ENCODE results near the gene CRIP1. TPM values are rescaled to one million over a fixed set of nuclear protein-coding genes. Genes with fewer than 3 reads are reported as not detected.

CRIP1 gene
- total and polyA plus RNA-seq, 2 experiments from 2014 or later, result 0.80 to 8.4 TPM

- no peak for TF ChIP-seq ZNF462 (CRISPR knock-in tag; IDR thresholded peaks at IDR 0.05)
- no peak for TF ChIP-seq EZH2phosphoT487 (IDR thresholded peaks at IDR 0.05; ENCODE audit: unreplicated experiment)
These were observed 31.5 kb upstream of the CRIP1 start (continued) for GRCh38 chr14:105455086-105455640.

- peaks cover 6% of the 10 kb centered on the region for H3K27me3 Mint-ChIP-seq (ENCODE audit: insufficient read depth, low read depth, poor library complexity)
- H3K4me1 ChIP-seq (ENCODE audit: insufficient read depth), result no peaks in the 10 kb centered on the region
- DNase-seq (ENCODE audit: low spot score) (no peak), ATAC-seq (no peak)
- no peak overlapping the region for H3K27ac Mint-ChIP-seq
- no peaks in the 10 kb centered on the region for H3K79me2 ChIP-seq (replicated peaks; ENCODE audit: insufficient read depth)
- H3K9me2 ChIP-seq (ENCODE audit: insufficient read depth), result no peaks in the 10 kb centered on the region
- H2AFZ ChIP-seq, result no peak overlapping the region
- no peak overlapping the region for H3K4me2 ChIP-seq
- no peak overlapping the region for H3K27ac ChIP-seq (ENCODE audit: low read depth)
- no peaks in the 10 kb centered on the region for H3K4me1 Mint-ChIP-seq
- no peaks in the 10 kb centered on the region for H3K9me3 Mint-ChIP-seq
- peaks cover 4% of the 10 kb centered on the region; the same call in 1 of the 2 replicates for H3K36me3 ChIP-seq (ENCODE audit: insufficient read depth)
- no peak overlapping the region for H3K4me3 Mint-ChIP-seq
- no peak overlapping the region for H3K4me3 ChIP-seq
- peaks cover 14% of the 10 kb centered on the region; the same call in 1 of the 2 replicates for H4K20me1 ChIP-seq (replicated peaks; ENCODE audit: insufficient read depth)
- H3K27me3 ChIP-seq (ENCODE audit: insufficient read depth), result no peaks in the 10 kb centered on the region
- peaks cover 44% of the 10 kb centered on the region for H3K36me3 Mint-ChIP-seq (ENCODE audit: low read depth)
- H3F3A ChIP-seq (replicated peaks; ENCODE audit: low read depth), result 0 out of 2 replicates have a peak, but pooled peaks cover 10% of the 10 kb centered on the region
- TF ChIP-seq ETS1 (IDR thresholded peaks at IDR 0.05) (no peak), ZNF114 (CRISPR knock-in tag; IDR thresholded peaks at IDR 0.05) (no peak), ZNF462 (CRISPR knock-in tag; IDR thresholded peaks at IDR 0.05) (no peak), CREB1 (CRISPR knock-in tag; IDR thresholded peaks at IDR 0.05; ENCODE audit: low read depth) (no peak), NANOG (IDR thresholded peaks at IDR 0.05; ENCODE audit: borderline replicate concordance) (no peak)
These were observed 30.7 kb upstream of the CRIP1 start for GRCh38 chr14:105455766-105456660.

Measured in GM23338 (cell line).